PC-3 (cell line): Measurements from ENCODE around the gene TMEM208.

ENCODE experiments used
- CTCF ChIP-seq: fragments of 300-600 bp; sonication (generic); conservative IDR thresholded peaks from 2 replicates; pipeline ENCODE4 v1.5.1; 2017; ENCODE audit warnings: antibody characterized with exemption, low read depth, mild to moderate bottlenecking, low read length
- EZH2 ChIP-seq: fragments of 300-600 bp; sonication (generic); IDR thresholded peaks from one replicate; pipeline ENCODE4 v1.6.1; 2017; ENCODE audit warnings: antibody characterized with exemption, mild to moderate bottlenecking, low read length; ENCODE audit not compliant: unreplicated experiment

- TF ChIP-seq CTCF (no peak), EZH2 (no peak)
Observed at GRCh38 chr16:67195676-67196075, 31.3 kb upstream of the TMEM208 start.
